HG02973 (cell line): ENCODE results near the gene GRB7.

ENCODE experiments used
- ATAC-seq: cut with Tn5 transposase; IDR thresholded peaks from one replicate; pipeline ENCODE4 v1.9.1; 2021; ENCODE audit warnings: moderate library complexity; ENCODE audit not compliant: unreplicated experiment

Gene GRB7

DNA sequence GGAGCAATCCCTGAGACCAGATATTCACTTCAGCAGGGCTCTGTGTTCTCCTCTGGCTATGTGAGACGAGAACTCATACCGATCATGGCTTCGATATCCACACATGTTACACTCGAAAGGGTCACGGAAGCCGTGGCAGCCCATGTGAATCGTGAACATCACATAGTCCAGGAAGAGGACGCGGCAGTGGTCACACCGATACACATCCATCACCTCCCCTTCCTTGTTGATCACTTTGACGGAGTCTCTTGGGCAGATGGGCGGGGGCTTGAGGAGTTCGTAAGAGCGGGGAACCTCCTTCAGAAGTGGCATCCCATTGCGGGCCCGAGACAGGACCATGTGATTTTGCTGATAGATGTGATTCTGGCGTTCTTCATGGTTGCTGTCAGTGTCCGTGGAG lies 28.0 kb downstream of the GRB7 start:
- ATAC-seq: no peak

DNA sequence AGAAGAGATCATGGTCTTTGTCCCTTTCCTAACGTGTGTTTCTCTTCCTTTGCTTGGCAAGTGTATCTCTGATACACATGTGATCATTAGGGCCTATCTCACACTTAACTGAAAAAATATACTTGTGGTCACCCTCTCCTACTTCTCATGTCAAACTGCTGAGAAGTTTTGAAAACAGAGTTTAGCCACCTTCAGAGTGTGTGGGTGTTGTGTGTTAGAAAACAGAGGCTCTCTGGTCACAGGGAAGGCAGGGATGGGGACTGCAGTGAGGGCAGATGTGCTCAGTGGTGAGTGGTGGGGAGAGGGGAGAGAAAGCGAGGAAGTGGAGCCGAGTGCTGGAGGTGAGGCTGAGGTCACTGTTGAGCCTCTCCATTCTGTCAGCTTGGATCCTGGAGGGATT lies 29.4 kb downstream of the GRB7 start:
- ATAC-seq: no peak

DNA sequence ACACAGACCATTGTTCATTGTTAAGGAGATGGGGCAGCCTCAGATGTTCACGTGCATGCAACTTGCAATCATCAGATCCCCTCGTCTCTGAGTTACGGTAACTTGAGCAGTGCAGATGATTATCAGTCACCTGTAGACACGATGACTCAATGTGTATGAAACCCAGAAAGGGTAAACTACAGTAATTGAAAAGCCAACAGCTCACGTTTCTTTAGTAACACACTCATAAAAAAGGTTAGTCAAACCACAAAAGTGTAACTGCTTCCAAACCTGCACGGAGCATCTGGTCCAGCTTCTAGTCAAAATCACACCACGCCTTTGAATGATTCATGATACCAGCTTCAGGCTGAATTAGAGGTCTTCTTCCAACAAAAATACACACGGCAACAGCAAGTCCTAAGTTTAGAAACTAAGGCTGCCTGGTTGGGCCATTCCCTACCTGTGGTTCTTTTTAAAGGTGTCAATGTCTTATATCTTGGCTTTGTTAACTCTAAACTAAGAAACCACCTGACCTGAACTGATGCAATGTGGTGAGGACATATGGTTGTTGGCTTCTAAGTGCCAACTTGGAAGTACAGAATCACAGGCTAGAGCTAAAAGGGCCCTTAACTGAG lies 32.3 kb downstream of the GRB7 start:
- ATAC-seq: peak; percentile 59

DNA sequence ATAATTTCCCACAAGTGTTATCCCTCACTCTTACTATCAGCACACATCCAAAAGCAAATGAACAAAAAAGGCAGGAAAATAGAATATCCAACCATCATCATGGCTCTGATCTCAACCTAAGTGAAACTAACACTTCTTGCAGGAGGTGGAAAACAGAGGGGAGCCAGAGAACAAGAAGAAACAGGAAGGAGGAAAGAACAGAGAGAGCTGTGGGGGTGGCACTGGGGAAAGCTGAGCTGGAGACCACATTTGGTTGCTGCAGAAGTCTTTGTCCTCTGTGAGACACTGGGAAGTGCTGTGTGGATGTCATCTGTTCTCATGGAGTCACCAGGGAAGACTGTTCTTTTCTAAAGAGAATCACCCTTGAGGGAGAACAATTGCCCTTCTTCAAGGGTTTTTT lies 34.7 kb downstream of the GRB7 start:
- no peak for ATAC-seq

DNA sequence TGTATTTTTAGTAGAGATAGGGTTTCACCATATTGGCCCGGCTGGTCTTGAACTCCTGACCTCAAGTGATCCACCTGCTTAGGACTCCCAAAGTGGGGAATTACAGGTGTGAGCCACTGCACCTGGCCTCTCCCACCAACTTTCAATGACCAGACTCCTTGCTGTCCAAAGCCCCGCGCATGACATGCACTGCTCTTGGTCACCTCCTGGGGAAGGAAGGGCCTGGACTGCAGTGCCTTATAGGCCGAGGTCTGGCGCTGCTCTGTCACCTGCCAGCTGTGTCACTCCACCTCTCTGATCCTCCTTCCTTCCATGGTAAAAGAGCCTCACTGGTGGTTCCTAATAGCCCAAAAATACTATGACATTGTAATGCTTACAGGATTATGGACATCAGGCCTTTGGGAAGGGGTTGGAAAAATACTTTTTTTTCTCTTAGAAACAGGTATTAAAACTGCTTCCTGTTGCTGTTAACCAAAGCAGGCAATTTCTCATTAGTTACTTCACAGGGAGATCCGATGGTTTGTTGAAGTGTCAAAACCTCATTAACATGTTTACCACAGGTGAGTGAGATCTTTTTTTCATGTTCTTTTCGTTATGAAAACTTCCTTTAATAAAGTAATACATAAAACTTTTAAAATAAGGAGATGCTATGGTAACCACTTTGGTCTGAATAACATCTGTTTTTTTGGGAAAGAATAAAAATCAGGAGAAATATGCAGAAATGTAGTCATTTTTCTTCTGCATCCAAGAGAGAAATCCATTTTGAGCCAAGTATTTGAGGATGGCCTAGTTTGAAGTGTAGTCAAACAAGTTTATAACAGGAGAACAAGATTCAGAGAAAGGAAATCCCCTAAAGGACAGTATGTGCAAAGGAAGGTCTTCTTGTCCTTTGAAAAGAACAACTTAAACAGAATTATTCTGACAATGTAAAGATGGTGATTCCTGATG lies 35.5 kb downstream of the GRB7 start:
- no peak for ATAC-seq

DNA sequence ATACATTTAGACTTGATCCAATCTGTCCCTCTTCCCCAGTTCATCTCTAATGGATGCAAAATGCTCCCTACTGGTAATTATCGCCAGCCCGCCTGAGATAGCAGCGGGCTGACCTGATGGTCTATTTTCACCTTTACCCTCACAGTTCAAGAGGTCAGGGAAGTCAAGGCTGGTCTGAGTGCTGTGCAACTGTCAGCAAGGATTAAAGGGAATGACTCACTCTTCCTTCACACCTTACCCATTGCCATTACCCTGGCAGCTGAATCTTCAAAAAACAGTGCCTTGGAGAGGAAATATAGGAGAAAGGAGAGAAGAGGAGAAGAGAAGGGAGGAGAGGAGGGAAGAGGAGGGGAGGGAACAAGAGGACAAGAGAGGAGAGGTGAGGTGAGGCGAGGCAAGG lies 36.3 kb downstream of the GRB7 start:
- ATAC-seq: no peak

DNA sequence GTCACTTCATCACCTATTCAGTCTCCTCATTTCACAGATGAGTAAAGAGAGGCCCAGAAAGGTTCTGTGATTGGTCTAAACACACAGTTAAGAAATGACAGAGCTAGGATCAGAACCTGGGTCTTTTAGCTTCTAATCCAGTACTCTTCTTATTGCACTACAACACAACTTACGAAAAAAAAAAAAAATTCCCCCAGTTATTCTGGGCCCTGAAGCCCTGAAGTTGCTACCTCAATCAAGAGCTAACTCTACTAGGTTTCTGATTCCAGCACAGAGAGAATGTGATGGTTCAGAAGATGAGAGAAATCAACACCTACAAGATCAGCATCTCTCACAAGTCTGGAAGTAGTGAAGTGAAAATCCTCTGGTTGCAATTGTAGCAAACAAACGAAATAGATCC lies 37.3 kb downstream of the GRB7 start:
- no peak for ATAC-seq

DNA sequence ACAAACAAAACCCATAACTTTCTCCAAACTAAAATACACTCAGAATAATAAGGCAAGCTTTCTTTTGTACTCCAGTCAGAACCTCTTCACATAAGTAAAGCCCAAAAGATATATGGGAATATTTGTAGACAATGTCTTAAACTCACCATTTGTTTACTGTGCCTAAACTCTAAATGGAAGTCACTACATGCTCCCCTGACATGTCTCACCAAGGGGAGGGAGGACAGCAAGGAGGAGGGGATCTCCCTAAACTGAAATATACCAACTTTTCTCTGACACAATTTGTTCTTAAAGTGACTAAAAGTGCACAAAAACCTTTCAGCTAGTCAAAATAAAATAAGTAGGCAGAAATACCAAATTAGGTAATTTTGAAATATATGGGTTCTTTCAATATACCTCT lies 38.5 kb downstream of the GRB7 start:
- ATAC-seq: no peak

DNA sequence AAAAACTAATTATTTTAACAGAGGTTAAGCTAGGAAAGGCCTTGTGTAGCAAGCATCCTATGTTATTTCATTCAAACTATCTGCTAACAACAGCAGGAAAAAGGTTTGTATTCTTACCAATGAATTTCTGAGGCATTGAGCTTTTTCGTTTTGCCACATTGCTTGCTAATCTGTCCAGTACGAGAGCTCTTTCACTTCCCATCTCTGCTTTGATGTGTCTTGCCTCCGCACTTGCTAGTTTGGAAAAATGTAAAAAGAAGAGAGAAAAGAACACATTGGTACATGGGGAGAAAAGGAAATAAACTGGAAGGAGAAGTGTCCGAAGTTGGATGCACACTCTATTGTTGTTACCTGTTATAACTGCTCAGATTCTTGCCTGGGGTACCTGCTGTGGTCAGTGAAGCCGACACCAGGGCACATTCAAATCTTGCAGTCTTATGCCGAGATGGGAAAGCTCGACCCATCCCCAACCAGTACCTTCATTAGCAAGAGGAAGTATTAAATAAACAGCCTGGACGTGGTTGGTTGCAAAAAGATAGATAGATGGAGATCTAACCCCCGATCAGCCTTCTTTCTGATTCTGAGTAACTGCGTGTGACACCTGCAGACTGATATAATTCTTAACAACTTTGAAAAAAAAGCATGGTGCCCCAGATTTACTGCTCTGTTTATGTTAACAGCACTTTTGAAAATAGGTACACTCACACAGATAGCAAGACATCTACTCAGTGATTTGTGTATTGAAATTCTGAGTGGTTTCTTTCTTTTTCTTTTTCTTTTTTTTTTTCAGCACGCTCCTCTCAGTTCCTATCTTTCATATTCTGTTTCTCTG lies 40.0 kb downstream of the GRB7 start:
- ATAC-seq: peak; percentile 44

DNA sequence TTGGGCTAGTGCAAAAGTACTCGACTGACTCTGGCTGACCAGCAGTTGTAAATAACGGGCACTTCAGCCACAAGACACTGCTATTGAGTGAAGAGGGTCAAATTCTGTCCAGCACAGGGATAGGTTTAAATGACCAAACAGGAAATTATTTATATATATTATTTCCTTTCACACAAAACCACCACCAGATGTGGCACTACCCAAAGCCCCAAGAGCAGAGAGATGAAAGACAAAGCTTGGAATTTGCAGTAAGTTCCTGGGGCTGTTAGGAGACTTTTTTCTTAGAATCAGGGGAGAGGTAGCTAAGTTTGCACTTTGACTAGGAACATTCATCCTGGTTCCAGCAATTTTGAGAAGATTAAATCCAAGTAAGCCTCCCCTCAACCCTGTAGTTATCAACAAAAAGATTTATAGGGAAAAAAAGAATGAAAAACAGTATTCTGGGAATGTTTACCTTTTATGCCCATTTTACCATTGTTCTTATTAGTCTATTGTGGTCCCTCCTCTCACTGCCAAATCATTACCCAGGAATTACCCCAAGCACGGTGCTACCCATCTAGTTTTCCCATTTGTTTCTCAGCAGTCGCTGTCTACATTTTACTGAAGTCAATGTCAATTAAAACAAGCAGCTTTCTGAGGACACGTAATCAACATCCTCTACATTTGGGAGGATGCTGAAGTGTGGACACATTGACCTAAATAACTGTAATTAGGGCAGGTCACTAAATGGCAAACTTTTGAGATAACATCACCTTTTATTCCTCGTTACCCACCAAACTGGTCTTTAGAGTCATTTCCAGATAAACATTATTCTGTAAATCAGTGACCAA lies 43.5 kb downstream of the GRB7 start:
- ATAC-seq: no peak

DNA sequence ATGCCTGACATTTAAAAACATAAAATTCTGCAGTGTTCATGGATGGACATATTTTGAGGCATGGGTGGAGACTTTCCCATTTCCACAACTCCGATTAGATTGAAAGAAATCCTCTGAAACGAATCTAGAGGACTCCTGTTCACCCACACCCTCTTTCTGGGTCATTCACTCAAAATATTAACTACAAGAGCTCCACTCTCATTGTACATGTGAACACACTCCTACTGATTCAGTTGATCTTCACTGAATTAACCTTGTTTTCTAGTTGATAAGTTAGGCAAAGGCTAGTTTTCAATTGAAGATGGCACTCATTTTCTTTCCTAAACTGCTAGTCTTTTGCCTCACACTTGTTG lies 44.1 kb downstream of the GRB7 start:
- ATAC-seq: no peak

DNA sequence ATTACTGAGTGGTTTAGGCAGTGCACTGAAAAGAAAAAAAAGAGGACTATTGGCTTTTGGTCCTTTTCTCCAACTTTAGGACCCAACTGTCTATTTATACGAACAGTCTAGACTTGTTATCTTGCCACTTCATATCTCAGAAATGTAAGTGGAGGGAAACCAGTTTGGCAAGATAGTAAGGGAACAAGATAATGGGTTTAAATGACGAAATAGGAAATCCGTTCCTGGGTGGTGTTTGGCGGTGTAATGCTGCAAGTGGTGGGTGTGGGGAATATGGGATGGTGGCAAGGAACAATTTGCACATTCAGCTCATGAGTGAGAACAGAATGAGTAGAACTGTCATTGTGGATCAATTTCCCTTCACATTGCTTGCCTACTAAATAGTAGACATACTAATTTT lies 44.7 kb downstream of the GRB7 start:
- ATAC-seq: no peak

DNA sequence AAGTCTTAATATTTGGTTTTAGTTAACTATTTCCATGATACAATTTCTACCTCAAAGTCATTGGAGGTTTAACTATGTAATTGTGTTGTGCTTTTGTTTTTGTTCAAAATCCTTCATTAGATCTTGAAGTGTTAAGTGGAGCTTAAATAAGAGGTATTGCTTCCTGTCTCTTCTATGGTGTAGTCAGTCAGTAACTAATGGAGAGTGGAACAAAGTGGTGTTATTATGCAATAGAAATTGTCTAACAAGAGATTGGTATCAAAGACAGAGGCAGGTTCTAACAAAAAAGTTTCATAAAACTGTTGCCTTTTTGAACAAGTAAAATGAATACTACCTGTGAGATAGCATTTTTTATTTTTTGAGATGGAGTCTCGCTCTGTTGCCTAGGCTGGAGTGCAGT lies 45.2 kb downstream of the GRB7 start:
- no peak for ATAC-seq

DNA sequence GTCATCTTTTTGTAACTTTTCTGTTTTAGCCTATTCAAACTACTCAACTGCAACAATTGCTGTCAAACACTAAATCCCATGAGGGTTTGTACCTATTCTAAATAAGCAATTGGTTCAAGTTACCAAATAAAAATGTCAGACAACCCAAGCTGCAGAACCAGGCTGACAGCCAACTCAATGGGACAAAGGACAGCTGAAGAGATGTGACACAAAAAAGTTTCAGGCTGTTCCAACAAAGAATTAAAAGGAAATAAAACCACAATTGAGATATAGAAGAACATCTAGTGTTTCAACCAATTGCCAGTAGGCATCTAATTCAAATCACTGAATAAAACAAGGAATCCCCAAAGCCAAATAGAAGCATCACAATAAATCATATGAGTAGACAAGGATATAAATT lies 49.3 kb downstream of the GRB7 start:
- ATAC-seq: no peak

DNA sequence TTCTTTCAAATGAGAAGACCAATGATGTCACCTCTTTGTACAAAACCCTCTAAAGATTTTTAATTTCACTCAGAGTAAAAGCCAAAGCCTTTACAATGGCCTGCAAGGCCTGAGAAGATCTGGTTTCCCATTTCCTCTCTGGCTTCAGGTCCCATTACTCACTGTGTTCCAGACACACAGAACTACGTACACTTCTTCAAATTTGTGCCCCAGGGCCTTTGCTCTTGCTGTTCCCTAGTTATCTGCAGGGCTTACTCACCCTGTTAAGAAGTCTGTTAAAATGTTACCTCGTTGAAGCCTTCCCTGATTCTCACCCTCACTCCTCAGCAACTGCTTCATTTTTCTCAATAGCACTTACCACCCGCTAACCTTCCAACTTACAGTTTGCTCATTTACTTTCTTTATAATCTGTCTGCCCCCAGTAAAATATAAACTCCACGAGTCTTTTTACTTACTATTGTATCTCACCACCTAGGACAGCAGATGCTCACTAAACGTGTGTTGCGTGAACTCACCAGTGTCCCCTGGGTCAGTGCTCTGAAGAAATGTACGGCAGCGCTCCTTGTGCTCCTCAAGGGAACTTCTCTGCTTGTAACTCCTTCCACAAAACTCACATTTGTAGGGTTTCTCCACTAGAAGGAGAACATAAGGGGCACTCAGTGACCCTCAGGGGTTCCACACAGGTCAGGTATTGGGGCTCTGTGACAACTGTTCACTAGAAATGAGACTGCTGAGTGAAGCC lies 50.2 kb downstream of the GRB7 start:
- ATAC-seq: no peak

DNA sequence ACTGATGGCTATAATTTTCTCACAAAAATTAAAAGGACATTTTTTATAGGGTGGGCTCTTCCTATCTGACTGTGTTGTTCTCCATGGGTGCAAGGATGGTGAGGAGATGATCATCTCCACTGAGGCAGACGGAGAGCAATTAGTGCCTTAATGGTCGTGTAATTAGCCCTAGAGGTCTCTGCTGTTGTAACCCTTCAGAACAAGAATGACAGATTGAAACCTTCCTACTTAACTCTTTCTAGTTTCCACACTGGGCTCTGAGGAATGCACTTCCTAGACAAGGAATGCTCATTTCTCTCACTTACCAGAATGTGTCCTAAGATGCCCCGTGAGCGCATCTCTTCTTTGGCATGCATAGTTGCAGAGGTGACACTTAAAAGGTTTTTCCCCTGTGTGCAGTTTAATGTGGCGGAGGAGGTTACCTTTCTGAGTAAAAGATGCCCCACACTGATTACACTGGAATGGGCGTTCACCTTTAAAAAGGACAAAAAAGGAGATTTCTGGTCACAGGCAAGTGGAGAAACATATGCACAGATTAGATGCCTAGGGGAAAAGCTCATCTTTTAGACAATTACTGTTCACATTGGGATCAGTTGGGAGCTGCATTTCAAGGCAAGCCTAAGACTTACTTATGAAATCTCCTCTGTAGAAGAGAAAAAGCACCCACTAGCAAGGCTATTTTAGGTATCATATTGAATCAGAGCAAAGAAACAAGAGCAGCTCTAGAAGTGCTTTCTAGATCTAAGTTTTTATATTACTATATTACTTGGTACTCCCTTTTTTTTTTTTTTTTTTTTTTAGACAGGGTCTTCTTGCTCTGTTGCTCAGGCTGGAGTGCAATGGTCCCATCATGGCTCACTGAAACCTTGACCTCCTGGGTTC lies 53.6 kb downstream of the GRB7 start:
- ATAC-seq: no peak

DNA sequence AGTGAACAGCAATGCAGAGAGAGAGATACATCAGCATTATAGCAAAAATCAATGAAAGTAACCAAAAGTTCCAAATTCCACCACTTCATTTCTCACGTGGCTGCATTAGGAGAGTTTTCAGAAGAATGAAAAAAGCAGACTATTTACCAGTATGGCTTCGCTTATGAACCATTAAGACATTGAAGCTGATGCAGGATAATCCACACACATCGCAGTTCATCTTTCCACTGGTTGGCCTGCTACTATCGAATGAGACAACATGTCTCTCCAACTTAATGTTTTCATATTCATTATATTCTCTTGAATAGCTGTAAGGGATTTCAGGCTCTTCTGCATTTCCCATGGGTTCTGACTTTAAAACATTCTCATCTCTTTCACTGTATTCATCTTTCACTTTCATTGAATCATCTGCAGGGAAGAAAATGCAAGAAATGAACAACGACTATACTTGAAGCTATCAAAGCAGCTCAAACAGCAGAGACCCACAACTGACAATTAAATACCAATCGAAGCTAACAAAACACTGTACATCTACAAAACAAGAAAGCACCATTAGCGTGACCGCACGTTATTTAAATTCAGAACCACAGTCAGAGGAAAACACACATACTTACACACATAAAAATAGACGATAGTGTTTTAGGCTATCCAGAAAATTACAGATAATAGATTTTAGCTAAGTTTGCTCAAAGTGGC lies 54.9 kb downstream of the GRB7 start:
- ATAC-seq: no peak

DNA sequence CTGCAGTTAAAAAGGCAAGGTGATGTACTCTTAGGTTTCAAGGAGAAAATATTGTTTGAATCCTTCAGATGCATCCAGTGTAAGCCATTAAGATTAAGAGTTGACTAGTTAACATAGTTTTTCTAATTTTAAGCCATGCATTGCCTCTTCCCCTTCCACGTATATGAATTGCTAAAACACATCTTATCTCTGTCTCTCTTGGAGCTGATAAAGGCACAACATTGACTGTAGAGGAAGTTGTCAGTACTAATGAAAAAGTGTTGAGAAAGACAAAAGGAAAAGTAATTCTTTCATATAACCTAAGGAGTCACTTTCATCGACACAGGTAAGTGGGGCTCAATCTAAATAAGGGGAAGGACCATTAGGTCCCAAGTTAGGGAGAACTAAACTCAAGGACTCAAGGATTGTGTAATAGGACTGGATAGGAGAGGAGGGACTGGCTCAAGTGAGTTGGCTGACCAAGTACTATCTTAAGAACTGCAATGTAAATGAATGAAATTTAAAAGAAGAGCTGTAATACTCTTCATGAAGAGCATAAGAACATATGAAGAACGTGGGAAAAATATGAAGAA lies 55.6 kb downstream of the GRB7 start:
- ATAC-seq: no peak
